Glutamatergic neuron (in vitro differentiated cells): ENCODE results near the gene DISP1. TPM values are rescaled to one million over a fixed set of nuclear protein-coding genes. Genes with fewer than 3 reads are reported as not detected.

ENCODE experiments used
- DNase-seq: peaks from one replicate; pipeline ENCODE4 v3.0.0; 2022
- H3K27ac Mint-ChIP-seq: one replicate; pipeline ENCODE4 v1.8.0; 2020; ENCODE audit warnings: mild to moderate bottlenecking, mixed read lengths, inconsistent platforms; ENCODE audit not compliant: unreplicated experiment
- H3K27me3 Mint-ChIP-seq: one replicate; pipeline ENCODE4 v1.8.0; 2020; ENCODE audit warnings: mild to moderate bottlenecking, moderate library complexity, mixed read lengths, inconsistent platforms; ENCODE audit not compliant: unreplicated experiment
- H3K36me3 Mint-ChIP-seq: one replicate; pipeline ENCODE4 v1.8.0; 2020; ENCODE audit warnings: mild to moderate bottlenecking, mixed read lengths, inconsistent platforms; ENCODE audit not compliant: unreplicated experiment
- H3K4me1 Mint-ChIP-seq: one replicate; pipeline ENCODE4 v1.8.0; 2020; ENCODE audit warnings: mild to moderate bottlenecking, low read depth, mixed read lengths, inconsistent platforms; ENCODE audit not compliant: unreplicated experiment
- H3K4me3 Mint-ChIP-seq: one replicate; pipeline ENCODE4 v1.8.0; 2020; ENCODE audit warnings: mild to moderate bottlenecking, mixed read lengths, inconsistent platforms; ENCODE audit not compliant: unreplicated experiment
- H3K9me3 Mint-ChIP-seq: one replicate; pipeline ENCODE4 v1.8.0; 2020; ENCODE audit warnings: mild to moderate bottlenecking, moderate library complexity, mixed read lengths, inconsistent platforms; ENCODE audit not compliant: unreplicated experiment
- long read RNA-seq: library from polyadenylated mRNA; unstranded; transcript quantifications from one replicate; pipeline ENCODE4 v2.0.0, GENCODE V29; 2020; ENCODE audit not compliant: unreplicated experiment
- total RNA-seq: library from RNA; stranded (reverse); fragmentation: NEBNext Ultra II Directional; extraction: Animal tissue kit (Norgen Biotek cat#: 25700); gene quantifications from one replicate; pipeline ENCODE4 v1.2.1, GENCODE V29; 2021; ENCODE audit not compliant: unreplicated experiment
- TF ChIP-seq, protein P1 (sequence below): fragments of 200-600 bp; sonication (generic); IDR thresholded peaks from one replicate; pipeline ENCODE4 v1.5.0; 2021; ENCODE audit not compliant: partially characterized antibody, unreplicated experiment

DISP1 gene, protein sequence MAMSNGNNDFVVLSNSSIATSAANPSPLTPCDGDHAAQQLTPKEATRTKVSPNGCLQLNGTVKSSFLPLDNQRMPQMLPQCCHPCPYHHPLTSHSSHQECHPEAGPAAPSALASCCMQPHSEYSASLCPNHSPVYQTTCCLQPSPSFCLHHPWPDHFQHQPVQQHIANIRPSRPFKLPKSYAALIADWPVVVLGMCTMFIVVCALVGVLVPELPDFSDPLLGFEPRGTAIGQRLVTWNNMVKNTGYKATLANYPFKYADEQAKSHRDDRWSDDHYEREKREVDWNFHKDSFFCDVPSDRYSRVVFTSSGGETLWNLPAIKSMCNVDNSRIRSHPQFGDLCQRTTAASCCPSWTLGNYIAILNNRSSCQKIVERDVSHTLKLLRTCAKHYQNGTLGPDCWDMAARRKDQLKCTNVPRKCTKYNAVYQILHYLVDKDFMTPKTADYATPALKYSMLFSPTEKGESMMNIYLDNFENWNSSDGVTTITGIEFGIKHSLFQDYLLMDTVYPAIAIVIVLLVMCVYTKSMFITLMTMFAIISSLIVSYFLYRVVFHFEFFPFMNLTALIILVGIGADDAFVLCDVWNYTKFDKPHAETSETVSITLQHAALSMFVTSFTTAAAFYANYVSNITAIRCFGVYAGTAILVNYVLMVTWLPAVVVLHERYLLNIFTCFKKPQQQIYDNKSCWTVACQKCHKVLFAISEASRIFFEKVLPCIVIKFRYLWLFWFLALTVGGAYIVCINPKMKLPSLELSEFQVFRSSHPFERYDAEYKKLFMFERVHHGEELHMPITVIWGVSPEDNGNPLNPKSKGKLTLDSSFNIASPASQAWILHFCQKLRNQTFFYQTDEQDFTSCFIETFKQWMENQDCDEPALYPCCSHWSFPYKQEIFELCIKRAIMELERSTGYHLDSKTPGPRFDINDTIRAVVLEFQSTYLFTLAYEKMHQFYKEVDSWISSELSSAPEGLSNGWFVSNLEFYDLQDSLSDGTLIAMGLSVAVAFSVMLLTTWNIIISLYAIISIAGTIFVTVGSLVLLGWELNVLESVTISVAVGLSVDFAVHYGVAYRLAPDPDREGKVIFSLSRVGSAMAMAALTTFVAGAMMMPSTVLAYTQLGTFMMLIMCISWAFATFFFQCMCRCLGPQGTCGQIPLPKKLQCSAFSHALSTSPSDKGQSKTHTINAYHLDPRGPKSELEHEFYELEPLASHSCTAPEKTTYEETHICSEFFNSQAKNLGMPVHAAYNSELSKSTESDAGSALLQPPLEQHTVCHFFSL (N-terminal part only)
- total RNA-seq = 9.6 TPM
- long read RNA-seq, partial matches to known transcripts = 0 of 3 reads
- long read RNA-seq, other reads (novel, unspliced or antisense) = 0 of 3 reads

DNA sequence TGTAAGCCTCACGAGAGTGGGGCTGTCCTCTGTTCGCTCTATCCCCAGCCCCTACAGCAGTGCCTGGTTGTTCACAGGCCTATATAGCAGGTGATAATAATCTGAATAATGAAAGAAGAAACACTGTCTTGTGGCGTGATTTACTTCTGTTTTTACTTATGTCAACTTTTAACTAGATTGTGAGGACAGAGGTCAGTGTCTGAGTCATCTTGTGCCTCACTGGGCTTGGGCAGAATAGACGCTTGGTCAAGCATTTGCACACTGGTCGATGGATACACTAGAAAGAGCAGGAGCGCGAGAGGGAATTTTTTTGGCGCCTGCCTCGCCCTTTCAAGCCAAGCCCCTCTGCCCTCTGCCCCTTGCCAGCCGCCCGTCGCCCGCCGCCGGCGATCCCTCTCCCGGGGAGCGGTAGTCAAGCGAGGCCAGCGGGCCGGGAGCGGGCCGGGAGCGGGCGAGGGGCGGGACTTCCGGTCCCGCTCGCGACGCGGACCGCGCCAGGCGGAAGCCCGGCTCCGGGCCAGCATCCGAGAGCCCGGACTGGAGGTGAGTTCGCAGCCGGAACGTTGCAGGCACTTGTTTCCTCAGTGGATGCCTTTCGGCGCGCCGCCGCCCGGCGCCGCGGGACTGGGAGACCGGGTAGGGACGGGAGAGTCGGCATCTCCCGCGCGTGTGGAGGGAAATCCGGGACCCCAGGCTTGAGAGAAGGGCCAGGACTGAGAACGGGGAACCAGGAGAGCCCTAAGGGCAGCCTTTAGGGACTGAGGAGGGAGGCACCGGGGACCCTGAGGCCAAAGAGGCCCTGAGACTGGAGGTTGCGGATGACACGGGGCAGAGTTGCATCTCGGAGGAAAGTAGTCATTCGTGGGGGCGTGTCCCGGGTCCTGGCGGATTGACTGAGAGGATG, at the start of gene DISP1:
DISP1 (plus strand) TSS at position 504 of the 904 bp plus-strand sequence. CDS start 127,785 bp downstream, outside the sequence.
- peaks cover 9% of the 10 kb centered on the region for H3K4me1 Mint-ChIP-seq
- no peaks in the 10 kb centered on the region for H3K27me3 Mint-ChIP-seq
- H3K36me3 Mint-ChIP-seq = no peaks in the 10 kb centered on the region
- DNase-seq = peak; percentile 69
- TF ChIP-seq, protein P1, sequence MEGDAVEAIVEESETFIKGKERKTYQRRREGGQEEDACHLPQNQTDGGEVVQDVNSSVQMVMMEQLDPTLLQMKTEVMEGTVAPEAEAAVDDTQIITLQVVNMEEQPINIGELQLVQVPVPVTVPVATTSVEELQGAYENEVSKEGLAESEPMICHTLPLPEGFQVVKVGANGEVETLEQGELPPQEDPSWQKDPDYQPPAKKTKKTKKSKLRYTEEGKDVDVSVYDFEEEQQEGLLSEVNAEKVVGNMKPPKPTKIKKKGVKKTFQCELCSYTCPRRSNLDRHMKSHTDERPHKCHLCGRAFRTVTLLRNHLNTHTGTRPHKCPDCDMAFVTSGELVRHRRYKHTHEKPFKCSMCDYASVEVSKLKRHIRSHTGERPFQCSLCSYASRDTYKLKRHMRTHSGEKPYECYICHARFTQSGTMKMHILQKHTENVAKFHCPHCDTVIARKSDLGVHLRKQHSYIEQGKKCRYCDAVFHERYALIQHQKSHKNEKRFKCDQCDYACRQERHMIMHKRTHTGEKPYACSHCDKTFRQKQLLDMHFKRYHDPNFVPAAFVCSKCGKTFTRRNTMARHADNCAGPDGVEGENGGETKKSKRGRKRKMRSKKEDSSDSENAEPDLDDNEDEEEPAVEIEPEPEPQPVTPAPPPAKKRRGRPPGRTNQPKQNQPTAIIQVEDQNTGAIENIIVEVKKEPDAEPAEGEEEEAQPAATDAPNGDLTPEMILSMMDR = no peak
- peaks cover 3% of the 10 kb centered on the region for H3K9me3 Mint-ChIP-seq
- peak within 1 kb of the TSS; percentile 97 for H3K4me3 Mint-ChIP-seq
- peak within 1 kb of the TSS; percentile 85 for H3K27ac Mint-ChIP-seq

DNA sequence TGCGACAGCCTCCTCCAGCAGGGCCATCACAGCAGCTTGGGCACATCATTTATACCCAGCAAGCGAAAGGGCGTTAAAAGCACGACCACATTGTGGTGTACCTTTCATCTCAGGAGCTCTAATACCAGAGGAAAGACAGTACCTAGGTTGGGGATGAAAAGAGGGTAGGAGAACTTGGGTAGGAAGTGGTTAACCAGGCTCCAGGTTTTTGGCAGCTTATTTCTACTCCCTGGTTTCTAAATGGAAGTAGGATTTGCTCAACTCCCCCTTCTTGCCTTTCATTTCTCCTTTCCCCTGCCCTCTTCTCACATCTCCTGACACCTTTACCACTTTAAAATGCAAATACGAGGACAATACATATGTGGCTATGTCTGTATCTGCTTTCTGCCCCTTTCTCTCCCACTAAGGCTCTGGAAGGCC, 47.7 kb upstream of the DISP1 start:
- peaks cover 11% of the 10 kb centered on the region for H3K36me3 Mint-ChIP-seq
- no peak overlapping the region for H3K4me3 Mint-ChIP-seq
- no peak for DNase-seq
- H3K27me3 Mint-ChIP-seq = no peaks in the 10 kb centered on the region
- H3K9me3 Mint-ChIP-seq = peaks cover 5% of the 10 kb centered on the region
- TF ChIP-seq, protein P1 = no peak
- H3K27ac Mint-ChIP-seq = no peak overlapping the region
- H3K4me1 Mint-ChIP-seq = no peaks in the 10 kb centered on the region

DNA sequence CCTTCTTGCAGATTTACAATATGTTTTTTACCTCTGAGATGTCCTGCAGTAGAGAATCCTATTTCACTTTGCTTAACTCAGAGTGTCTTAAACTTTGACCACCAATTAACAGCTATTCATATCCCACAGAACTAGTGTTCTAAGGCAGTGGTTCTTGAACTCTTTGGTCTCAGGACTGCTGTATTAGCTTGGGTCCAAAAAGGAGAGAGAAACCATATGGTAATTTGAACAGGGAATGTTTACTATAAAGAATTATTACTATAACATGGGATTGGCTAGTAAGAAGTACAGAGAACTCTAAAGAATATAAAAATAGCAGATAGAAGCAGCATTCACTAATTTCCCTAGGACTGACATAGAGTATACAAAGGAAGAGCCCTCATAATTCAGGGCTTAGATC, 46.2 kb upstream of the DISP1 start:
- DNase-seq = no peak
- Mint-ChIP-seq H3K27ac (no peak overlapping the region), H3K4me1 (peaks cover 9% of the 10 kb centered on the region), H3K36me3 (peaks cover 11% of the 10 kb centered on the region), H3K9me3 (peaks cover 5% of the 10 kb centered on the region), H3K27me3 (no peaks in the 10 kb centered on the region), H3K4me3 (no peak overlapping the region)
- TF ChIP-seq, protein P1 = no peak

DNA sequence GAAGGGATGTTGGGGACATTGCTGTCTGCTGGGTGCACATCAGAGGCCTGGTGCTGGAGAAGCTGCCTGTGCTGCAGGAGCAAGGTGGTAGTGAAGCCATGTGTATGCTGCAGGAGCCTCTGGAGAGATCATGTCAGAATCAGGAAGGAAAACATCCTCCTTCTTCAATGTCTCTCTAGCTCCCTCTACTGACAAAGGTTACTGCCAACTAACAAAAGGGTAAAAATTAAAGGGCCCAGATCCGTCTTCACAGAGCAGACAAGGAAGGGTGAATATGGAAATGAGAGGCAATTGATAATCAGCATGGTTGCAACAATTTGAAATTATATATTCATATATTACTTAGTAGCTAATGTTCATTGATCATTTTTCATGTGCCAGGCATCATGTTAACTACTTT, 45.7 kb upstream of the DISP1 start:
- Mint-ChIP-seq H3K36me3 (peaks cover 9% of the 10 kb centered on the region), H3K27ac (no peak overlapping the region), H3K4me1 (peaks cover 11% of the 10 kb centered on the region), H3K4me3 (no peak overlapping the region), H3K9me3 (peaks cover 5% of the 10 kb centered on the region), H3K27me3 (no peaks in the 10 kb centered on the region)
- TF ChIP-seq, protein P1 = no peak
- no peak for DNase-seq
